ENCODE data around the gene NECAB2.

The NECAB2 gene

GRCh38 chr16:84007965-84008364, 39.9 kb downstream of the NECAB2 start:
- Histone ChIP-seq H3K9ac (ENCODE audit: insufficient read length, low read depth) (no peak overlapping the region), H3K4me3 (ENCODE audit: insufficient read length, low read depth) (no peak overlapping the region), H3K27me3 (ENCODE audit: insufficient read depth, insufficient read length) (peaks cover 2% of the 10 kb centered on the region), H3K36me3 (ENCODE audit: insufficient read depth, insufficient read length, low read length) (no peaks in the 10 kb centered on the region), H3K9me3 (ENCODE audit: insufficient read depth, low read length) (no peaks in the 10 kb centered on the region), H3K4me1 (ENCODE audit: insufficient read depth, insufficient read length) (peaks cover 4% of the 10 kb centered on the region)
- TF ChIP-seq YY1 (IDR thresholded peaks at IDR 0.05; ENCODE audit: insufficient read depth, insufficient read length) (no peak), ZNF274 (IDR thresholded peaks at IDR 0.05; ENCODE audit: low read depth, low read length) (no peak), SUZ12 (IDR thresholded peaks at IDR 0.05; ENCODE audit: extremely low read depth, insufficient read depth, insufficient read length) (no peak)
- no peak for DNase-seq (ENCODE audit: low read depth, low spot score)

GRCh38 chr16:84009282-84009681, 41.2 kb downstream of the NECAB2 start:
- Histone ChIP-seq H3K27me3 (ENCODE audit: insufficient read depth, insufficient read length) (peaks cover 2% of the 10 kb centered on the region), H3K4me1 (ENCODE audit: insufficient read depth, insufficient read length) (peaks cover 3% of the 10 kb centered on the region), H3K4me3 (ENCODE audit: insufficient read length, low read depth) (no peak overlapping the region), H3K9me3 (ENCODE audit: insufficient read depth, low read length) (no peaks in the 10 kb centered on the region), H3K9ac (ENCODE audit: insufficient read length, low read depth) (no peak overlapping the region), H3K36me3 (ENCODE audit: insufficient read depth, insufficient read length, low read length) (no peaks in the 10 kb centered on the region)
- no peak for DNase-seq (ENCODE audit: low read depth, low spot score)
- TF ChIP-seq SUZ12 (IDR thresholded peaks at IDR 0.05; ENCODE audit: extremely low read depth, insufficient read depth, insufficient read length) (no peak), ZNF274 (IDR thresholded peaks at IDR 0.05; ENCODE audit: low read depth, low read length) (no peak), YY1 (IDR thresholded peaks at IDR 0.05; ENCODE audit: insufficient read depth, insufficient read length) (no peak)

GRCh38 chr16:84013787-84014569, 45.9 kb downstream of the NECAB2 start:
- Histone ChIP-seq H3K9me3 (ENCODE audit: insufficient read depth, low read length) (peaks cover 8% of the 10 kb centered on the region; the same call in 1 of the 2 replicates), H3K9ac (ENCODE audit: insufficient read length, low read depth) (no peak overlapping the region), H3K27me3 (ENCODE audit: insufficient read depth, insufficient read length) (no peaks in the 10 kb centered on the region), H3K36me3 (ENCODE audit: insufficient read depth, insufficient read length, low read length) (no peaks in the 10 kb centered on the region), H3K4me3 (ENCODE audit: insufficient read length, low read depth) (no peak overlapping the region), H3K4me1 (ENCODE audit: insufficient read depth, insufficient read length) (peaks cover 3% of the 10 kb centered on the region)
- DNase-seq (ENCODE audit: low read depth, low spot score): peak; percentile 99
- no peak for TF ChIP-seq SUZ12 (IDR thresholded peaks at IDR 0.05; ENCODE audit: extremely low read depth, insufficient read depth, insufficient read length)
- TF ChIP-seq ZNF274 (IDR thresholded peaks at IDR 0.05; ENCODE audit: low read depth, low read length): no peak

GRCh38 chr16:84014570-84015327, 46.7 kb downstream of the NECAB2 start:
- Histone ChIP-seq H3K4me1 (ENCODE audit: insufficient read depth, insufficient read length) (peaks cover 3% of the 10 kb centered on the region), H3K9me3 (ENCODE audit: insufficient read depth, low read length) (peaks cover 8% of the 10 kb centered on the region; the same call in 1 of the 2 replicates), H3K27me3 (ENCODE audit: insufficient read depth, insufficient read length) (no peaks in the 10 kb centered on the region), H3K4me3 (ENCODE audit: insufficient read length, low read depth) (no peak overlapping the region), H3K36me3 (ENCODE audit: insufficient read depth, insufficient read length, low read length) (no peaks in the 10 kb centered on the region), H3K9ac (ENCODE audit: insufficient read length, low read depth) (no peak overlapping the region)
- DNase-seq (ENCODE audit: low read depth, low spot score): no peak
- no peak for TF ChIP-seq ZNF274 (IDR thresholded peaks at IDR 0.05; ENCODE audit: low read depth, low read length)
- no peak for TF ChIP-seq YY1 (IDR thresholded peaks at IDR 0.05; ENCODE audit: insufficient read depth, insufficient read length)
- TF ChIP-seq SUZ12 (IDR thresholded peaks at IDR 0.05; ENCODE audit: extremely low read depth, insufficient read depth, insufficient read length): no peak

- no peak overlapping the region for H3K4me3 ChIP-seq (ENCODE audit: insufficient read length, low read depth)
- H3K4me1 ChIP-seq (ENCODE audit: insufficient read depth, insufficient read length): peaks cover 3% of the 10 kb centered on the region
- H3K36me3 ChIP-seq (ENCODE audit: insufficient read depth, insufficient read length, low read length): no peaks in the 10 kb centered on the region
- peaks cover 8% of the 10 kb centered on the region; the same call in 1 of the 2 replicates for H3K9me3 ChIP-seq (ENCODE audit: insufficient read depth, low read length)
- H3K9ac ChIP-seq (ENCODE audit: insufficient read length, low read depth): no peak overlapping the region
- TF ChIP-seq SUZ12 (IDR thresholded peaks at IDR 0.05; ENCODE audit: extremely low read depth, insufficient read depth, insufficient read length) (no peak), ZNF274 (IDR thresholded peaks at IDR 0.05; ENCODE audit: low read depth, low read length) (no peak), YY1 (IDR thresholded peaks at IDR 0.05; ENCODE audit: insufficient read depth, insufficient read length) (no peak)
- H3K27me3 ChIP-seq (ENCODE audit: insufficient read depth, insufficient read length): no peaks in the 10 kb centered on the region
- no peak for DNase-seq (ENCODE audit: low read depth, low spot score)
Measured at GRCh38 chr16:84015399-84015798, 47.4 kb downstream of the NECAB2 start.

GRCh38 chr16:84016477-84016876, 48.4 kb downstream of the NECAB2 start:
- peaks cover 3% of the 10 kb centered on the region for H3K4me1 ChIP-seq (ENCODE audit: insufficient read depth, insufficient read length)
- DNase-seq (ENCODE audit: low read depth, low spot score): no peak
- H3K9me3 ChIP-seq (ENCODE audit: insufficient read depth, low read length): peaks cover 8% of the 10 kb centered on the region; the same call in 1 of the 2 replicates
- TF ChIP-seq SUZ12 (IDR thresholded peaks at IDR 0.05; ENCODE audit: extremely low read depth, insufficient read depth, insufficient read length) (no peak), YY1 (IDR thresholded peaks at IDR 0.05; ENCODE audit: insufficient read depth, insufficient read length) (no peak)
- H3K27me3 ChIP-seq (ENCODE audit: insufficient read depth, insufficient read length): no peaks in the 10 kb centered on the region
- H3K36me3 ChIP-seq (ENCODE audit: insufficient read depth, insufficient read length, low read length): no peaks in the 10 kb centered on the region
- no peak overlapping the region for H3K4me3 ChIP-seq (ENCODE audit: insufficient read length, low read depth)
- H3K9ac ChIP-seq (ENCODE audit: insufficient read length, low read depth): no peak overlapping the region

GRCh38 chr16:84018710-84019109, 50.7 kb downstream of the NECAB2 start:
- Histone ChIP-seq H3K36me3 (ENCODE audit: insufficient read depth, insufficient read length, low read length) (no peaks in the 10 kb centered on the region), H3K4me3 (ENCODE audit: insufficient read length, low read depth) (no peak overlapping the region), H3K4me1 (ENCODE audit: insufficient read depth, insufficient read length) (peaks cover 6% of the 10 kb centered on the region), H3K9ac (ENCODE audit: insufficient read length, low read depth) (no peak overlapping the region), H3K9me3 (ENCODE audit: insufficient read depth, low read length) (peaks cover 8% of the 10 kb centered on the region; the same call in 1 of the 2 replicates), H3K27me3 (ENCODE audit: insufficient read depth, insufficient read length) (no peaks in the 10 kb centered on the region)
- DNase-seq (ENCODE audit: low read depth, low spot score): no peak
- TF ChIP-seq SUZ12 (IDR thresholded peaks at IDR 0.05; ENCODE audit: extremely low read depth, insufficient read depth, insufficient read length) (no peak), YY1 (IDR thresholded peaks at IDR 0.05; ENCODE audit: insufficient read depth, insufficient read length) (no peak)
